C4-2B (cell line): ENCODE results near the gene PLPPR4.
A peak's percentile ranks its signal among the peaks of the same experiment; 100 is the strongest.

Experiments used
- H3K27ac ChIP-seq: fragments of 450-650 bp; 2 replicates; pipeline ENCODE4 v1.5.1; 2017
- ZFX ChIP-seq: fragments of 450-650 bp; IDR thresholded peaks from 2 replicates; pipeline ENCODE4 v1.6.1; 2017
- TF ChIP-seq, protein P1 (sequence below): fragments of 450-650 bp; conservative IDR thresholded peaks from 2 replicates; pipeline ENCODE4 v1.5.1; 2017; ENCODE audit warnings: mild to moderate bottlenecking

The PLPPR4 gene

DNA sequence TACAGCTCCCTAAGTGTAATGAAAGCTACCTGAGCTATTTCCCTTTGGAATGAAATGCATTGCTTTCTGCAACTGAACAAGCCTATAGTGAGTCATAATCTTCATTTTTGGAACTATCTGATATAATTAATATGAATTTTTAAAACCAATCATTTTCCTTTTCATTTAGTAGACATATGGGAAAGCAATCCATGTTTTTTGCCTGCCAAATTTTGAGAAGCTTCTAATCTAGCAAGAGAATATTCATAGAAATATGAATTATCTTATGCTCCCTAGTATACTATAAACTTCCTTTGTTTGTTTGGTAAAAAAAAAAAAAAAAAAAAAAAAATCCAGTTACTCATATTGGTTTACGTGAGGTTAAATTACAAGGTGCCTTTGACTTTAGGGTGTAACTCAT lies 68.3 kb downstream of the PLPPR4 start:
- no peak overlapping the region for H3K27ac ChIP-seq
- TF ChIP-seq ZFX: no peak
- TF ChIP-seq, protein P1, sequence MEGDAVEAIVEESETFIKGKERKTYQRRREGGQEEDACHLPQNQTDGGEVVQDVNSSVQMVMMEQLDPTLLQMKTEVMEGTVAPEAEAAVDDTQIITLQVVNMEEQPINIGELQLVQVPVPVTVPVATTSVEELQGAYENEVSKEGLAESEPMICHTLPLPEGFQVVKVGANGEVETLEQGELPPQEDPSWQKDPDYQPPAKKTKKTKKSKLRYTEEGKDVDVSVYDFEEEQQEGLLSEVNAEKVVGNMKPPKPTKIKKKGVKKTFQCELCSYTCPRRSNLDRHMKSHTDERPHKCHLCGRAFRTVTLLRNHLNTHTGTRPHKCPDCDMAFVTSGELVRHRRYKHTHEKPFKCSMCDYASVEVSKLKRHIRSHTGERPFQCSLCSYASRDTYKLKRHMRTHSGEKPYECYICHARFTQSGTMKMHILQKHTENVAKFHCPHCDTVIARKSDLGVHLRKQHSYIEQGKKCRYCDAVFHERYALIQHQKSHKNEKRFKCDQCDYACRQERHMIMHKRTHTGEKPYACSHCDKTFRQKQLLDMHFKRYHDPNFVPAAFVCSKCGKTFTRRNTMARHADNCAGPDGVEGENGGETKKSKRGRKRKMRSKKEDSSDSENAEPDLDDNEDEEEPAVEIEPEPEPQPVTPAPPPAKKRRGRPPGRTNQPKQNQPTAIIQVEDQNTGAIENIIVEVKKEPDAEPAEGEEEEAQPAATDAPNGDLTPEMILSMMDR: no peak

- H3K27ac ChIP-seq: no peak overlapping the region
- TF ChIP-seq ZFX: no peak
- TF ChIP-seq, protein P1: no peak
Measured at GRCh38 chr1:99334991-99335390, 70.7 kb downstream of the PLPPR4 start.

DNA sequence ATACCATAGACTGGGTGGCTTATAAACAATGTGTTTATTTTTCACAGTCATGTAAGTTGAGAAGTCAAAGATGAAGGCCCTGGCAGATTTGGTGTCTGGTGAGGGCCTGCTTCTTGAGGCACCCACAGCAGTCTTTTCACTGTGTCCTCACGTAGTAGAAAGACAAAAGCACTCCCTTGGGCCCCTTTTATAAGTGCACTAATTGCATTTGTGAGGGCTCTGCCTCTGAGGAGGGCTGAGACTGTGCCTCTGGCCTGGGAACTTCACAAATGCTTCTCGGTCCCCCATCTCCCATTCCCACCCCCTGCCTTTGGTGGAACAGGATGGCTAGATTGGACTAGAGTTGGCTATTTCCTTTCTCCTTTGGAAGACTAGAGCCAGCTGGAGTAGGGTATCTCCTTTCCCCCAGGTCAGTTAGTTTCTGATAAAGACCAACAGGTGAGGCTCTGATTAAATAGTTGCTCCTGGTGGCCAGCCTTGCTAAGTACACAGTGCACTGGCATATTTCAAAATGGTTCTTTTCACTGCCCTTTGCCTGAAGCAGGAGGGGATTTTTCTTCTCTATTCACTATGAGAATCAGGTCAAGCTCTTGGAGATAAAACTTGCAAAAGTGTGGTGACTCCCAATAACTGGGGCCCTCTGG lies 82.9 kb downstream of the PLPPR4 start:
- TF ChIP-seq ZFX: no peak
- TF ChIP-seq, protein P1: peak; percentile 7; the same call in 1 of the 2 replicates

GRCh38 chr1:99348397-99349132 lies 84.3 kb downstream of the PLPPR4 start:
- TF ChIP-seq, protein P1: no peak
- no peak for TF ChIP-seq ZFX
- no peak overlapping the region for H3K27ac ChIP-seq

More for the DNA sequence above, 82.9 kb downstream of the PLPPR4 start:
- no peak overlapping the region for H3K27ac ChIP-seq

DNA sequence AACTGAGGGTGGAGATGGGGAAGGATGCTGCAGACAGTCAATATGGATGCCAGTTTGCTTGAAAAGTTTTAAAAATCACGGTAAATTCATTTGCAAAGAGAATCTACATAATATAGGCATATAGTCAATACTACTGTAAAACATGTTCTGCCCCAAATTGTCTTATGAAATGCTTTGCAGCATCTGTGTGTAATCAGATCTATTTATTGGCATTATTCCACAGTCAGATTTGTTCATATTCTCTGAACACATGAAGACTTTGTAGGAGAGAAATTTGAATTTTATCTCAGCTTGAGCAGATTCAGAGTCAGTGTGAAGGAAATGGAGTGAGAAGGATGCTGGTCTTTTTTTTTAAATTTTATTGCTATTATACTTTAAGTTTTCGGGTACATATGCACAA lies 88.5 kb downstream of the PLPPR4 start:
- H3K27ac ChIP-seq: no peak overlapping the region
- TF ChIP-seq, protein P1: no peak
- no peak for TF ChIP-seq ZFX

DNA sequence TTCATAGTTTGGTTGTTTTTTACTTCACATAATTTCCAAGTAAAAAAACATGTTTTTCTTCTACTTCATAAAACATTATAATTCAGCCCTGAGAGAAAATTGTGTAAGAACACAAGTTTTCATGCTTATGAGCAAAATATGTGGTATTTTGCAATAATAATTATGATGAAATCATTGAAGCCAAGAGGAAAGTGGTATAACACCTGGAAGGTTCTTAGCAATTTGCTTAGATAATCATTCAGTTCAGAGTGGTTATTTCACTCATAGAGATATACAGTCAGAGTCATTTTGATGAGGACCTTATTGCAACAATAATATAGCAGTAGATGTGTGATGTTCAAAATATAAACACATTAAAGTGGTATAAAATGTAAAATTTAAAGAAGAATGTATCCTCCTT lies 94.5 kb downstream of the PLPPR4 start:
- TF ChIP-seq, protein P1: no peak
- TF ChIP-seq ZFX: no peak
- no peak overlapping the region for H3K27ac ChIP-seq
